ENCODE data around the gene EGR4. TPM values are rescaled to one million over a fixed set of nuclear protein-coding genes. Genes with fewer than 3 reads are reported as not detected.
"Not testable (repeated sequence)": the region's sequence is repeated elsewhere in the genome, so short reads cannot be mapped to it uniquely, and the experiment has no call there.

Gene EGR4
- total RNA-seq, 1 donor from 2014 or later, result not detected

DNA sequence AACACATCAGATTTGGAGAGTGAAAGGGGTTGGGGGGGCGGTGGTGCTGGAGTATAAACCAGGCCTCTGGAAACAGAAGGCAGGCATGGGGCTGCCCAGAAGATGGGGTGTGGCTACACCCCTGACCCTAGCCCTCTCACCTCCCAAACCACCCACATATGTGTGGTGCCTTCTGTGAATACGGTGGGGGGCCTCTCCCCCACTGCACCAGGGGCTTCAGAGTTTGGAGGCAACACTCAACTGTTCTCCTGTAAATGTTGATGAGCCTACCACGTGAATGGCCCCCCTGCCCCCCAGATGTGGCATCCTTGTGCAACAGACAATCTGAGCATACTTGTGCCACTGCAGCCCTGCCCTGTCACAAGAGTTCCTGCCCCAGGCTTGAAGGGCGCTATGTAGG, 28.6 kb downstream of the EGR4 start:
- DNase-seq (ENCODE audit: extremely low spot score in 2 of 2), result no peak
- Histone ChIP-seq H3K36me3 (no peaks in the 10 kb centered on the region), H3K9me3 (no peaks in the 10 kb centered on the region), H3K4me3 (no peak overlapping the region), H3K4me1 (peaks cover 11% of the 10 kb centered on the region), H3K27me3 (no peaks in the 10 kb centered on the region), H3K27ac (no peak overlapping the region)
- intact Hi-C loops (cut with DNase I), result no loop called here
- TF ChIP-seq CTCF (IDR thresholded peaks at IDR 0.05) (no peak), POLR2A (IDR thresholded peaks at IDR 0.05) (no peak), POLR2AphosphoS5 (IDR thresholded peaks at IDR 0.05; ENCODE audit: insufficient read depth in 1 of 2, low read depth in 1 of 2) (no peak)

DNA sequence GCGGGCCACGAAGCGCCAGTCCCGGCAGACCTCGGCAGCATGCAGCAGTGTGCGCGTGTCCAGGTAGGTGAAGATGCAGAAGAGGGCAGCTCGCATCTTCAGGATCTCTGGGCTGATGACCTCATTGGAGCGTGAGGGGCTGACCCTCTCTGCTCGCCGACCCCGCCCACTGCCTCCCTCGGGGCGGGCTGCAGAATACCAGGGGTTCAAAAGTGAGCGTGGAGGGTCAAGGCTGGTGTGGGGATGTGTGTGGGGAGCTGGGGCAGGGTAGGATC, 29.1 kb downstream of the EGR4 start:
- Histone ChIP-seq H3K4me1 (peaks cover 11% of the 10 kb centered on the region), H3K36me3 (no peaks in the 10 kb centered on the region), H3K9me3 (no peaks in the 10 kb centered on the region), H3K27ac (no peak overlapping the region), H3K27me3 (no peaks in the 10 kb centered on the region), H3K4me3 (no peak overlapping the region)
- intact Hi-C loops (cut with DNase I), result no loop called here
- DNase-seq (ENCODE audit: extremely low spot score in 2 of 2), result no peak
- no peak for TF ChIP-seq POLR2A (IDR thresholded peaks at IDR 0.05)
- no peak for TF ChIP-seq POLR2AphosphoS5 (IDR thresholded peaks at IDR 0.05; ENCODE audit: insufficient read depth in 1 of 2, low read depth in 1 of 2)
- TF ChIP-seq CTCF (IDR thresholded peaks at IDR 0.05), result no peak

DNA sequence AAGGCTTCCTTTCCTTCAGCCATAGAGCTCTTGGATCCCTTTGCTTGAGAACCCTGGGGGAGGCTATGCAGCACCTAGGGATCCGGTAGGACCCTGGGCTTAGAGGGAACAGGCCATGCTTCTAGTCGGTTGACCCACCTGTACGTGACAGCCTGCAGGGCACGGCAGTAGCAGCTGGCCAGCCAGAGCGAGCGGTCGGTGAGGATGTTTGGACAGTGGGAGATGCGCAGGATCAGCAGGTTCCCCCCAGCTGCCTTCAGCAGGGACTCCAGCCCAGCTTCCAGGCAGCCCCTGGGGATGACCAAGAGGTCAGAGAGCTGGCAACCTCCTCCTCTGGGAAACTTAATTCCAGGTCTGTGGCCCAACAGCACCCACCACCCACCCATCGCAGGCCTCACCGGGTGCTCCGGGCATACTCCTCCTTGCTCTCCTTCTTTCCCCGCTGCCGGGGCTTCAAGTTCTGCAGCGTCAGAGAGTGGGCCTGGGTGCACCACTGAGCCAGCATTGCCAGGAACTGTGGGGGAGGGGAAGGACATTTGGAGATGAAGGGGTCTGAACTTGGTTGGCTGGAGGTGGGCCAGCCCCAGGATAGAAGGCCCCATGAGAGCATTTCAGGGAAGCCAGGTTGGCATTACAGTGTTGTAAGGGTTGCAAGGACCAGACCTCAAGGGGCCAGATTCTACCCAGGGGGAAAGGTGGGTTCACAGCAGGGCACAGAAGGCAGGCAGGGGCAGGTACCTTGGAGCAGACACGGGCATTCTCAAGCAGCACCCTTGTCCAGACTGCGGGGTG, 29.6 kb downstream of the EGR4 start:
- intact Hi-C loops (cut with DNase I), result no loop called here

DNA sequence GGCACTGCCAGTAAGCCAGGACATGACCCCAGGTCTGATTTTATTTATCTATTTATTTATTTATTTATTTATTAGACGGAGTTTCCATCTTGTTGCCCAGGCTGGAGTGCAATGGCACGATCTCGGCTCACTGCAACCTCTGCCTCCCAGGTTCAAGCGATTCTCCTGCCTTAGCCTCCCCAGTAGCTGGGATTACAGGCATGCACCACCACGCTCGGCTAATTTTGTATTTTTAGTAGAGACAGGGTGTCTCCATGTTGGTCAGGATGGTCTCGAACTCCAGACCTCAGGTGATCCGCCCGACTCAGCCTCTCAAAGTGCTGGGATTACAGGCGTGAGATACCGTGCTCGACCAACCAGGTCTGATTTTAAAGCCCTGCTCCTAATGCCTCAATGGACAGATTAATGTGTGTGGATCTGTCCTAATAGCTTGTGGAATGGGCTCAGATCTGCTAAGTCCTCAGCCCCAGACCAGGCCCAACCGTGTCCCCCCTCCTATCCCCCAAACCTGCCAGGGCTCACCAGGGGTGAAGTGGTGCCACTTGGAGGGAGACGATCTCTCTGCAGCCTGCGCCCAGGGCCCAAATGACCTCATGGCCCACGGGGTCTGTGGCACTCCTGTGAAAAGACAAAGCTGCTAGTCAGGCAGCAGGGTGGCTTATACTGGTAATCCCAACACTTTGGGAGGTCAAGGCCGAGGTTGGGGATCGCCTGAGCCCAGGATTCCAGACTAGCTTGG, 30.5 kb downstream of the EGR4 start:
- DNase-seq (ENCODE audit: extremely low spot score in 2 of 2); H3K4me1 ChIP-seq; H3K36me3 ChIP-seq; H3K27me3 ChIP-seq; H3K27ac ChIP-seq; H3K4me3 ChIP-seq; H3K9me3 ChIP-seq; intact Hi-C loops (cut with DNase I): not testable (repeated sequence)

More for the DNA sequence above, 29.6 kb downstream of the EGR4 start:
- Histone ChIP-seq H3K36me3 (no peaks in the 10 kb centered on the region), H3K4me3 (no peak overlapping the region), H3K9me3 (no peaks in the 10 kb centered on the region), H3K27me3 (no peaks in the 10 kb centered on the region), H3K4me1 (peaks cover 6% of the 10 kb centered on the region), H3K27ac (no peak overlapping the region)
- TF ChIP-seq CTCF (IDR thresholded peaks at IDR 0.05) (no peak), POLR2A (IDR thresholded peaks at IDR 0.05) (no peak), POLR2AphosphoS5 (IDR thresholded peaks at IDR 0.05; ENCODE audit: insufficient read depth in 1 of 2, low read depth in 1 of 2) (no peak)
- no peak for DNase-seq (ENCODE audit: extremely low spot score in 2 of 2)

GRCh38 chr2:73262108-73262651, 31.2 kb downstream of the EGR4 start:
- no peaks in the 10 kb centered on the region for H3K4me1 ChIP-seq
- no peak overlapping the region for H3K4me3 ChIP-seq
- DNase-seq (ENCODE audit: extremely low spot score in 2 of 2), result no peak
- no peaks in the 10 kb centered on the region for H3K9me3 ChIP-seq
- TF ChIP-seq POLR2AphosphoS5 (IDR thresholded peaks at IDR 0.05; ENCODE audit: insufficient read depth in 1 of 2, low read depth in 1 of 2), result no peak
- no peak for TF ChIP-seq POLR2A (IDR thresholded peaks at IDR 0.05)
- TF ChIP-seq CTCF (IDR thresholded peaks at IDR 0.05), result no peak
- intact Hi-C loops (cut with DNase I), result no loop called here
- no peak overlapping the region for H3K27ac ChIP-seq
- H3K27me3 ChIP-seq, result no peaks in the 10 kb centered on the region
- no peaks in the 10 kb centered on the region for H3K36me3 ChIP-seq
